ENCODE results near the gene MYRIP. TPM values are rescaled to one million over a fixed set of nuclear protein-coding genes. Genes with fewer than 3 reads are reported as not detected.

The MYRIP gene
- total and polyA plus RNA-seq, 12 donors, result 0.24 to 4.8 (median 1.4) TPM

DNA sequence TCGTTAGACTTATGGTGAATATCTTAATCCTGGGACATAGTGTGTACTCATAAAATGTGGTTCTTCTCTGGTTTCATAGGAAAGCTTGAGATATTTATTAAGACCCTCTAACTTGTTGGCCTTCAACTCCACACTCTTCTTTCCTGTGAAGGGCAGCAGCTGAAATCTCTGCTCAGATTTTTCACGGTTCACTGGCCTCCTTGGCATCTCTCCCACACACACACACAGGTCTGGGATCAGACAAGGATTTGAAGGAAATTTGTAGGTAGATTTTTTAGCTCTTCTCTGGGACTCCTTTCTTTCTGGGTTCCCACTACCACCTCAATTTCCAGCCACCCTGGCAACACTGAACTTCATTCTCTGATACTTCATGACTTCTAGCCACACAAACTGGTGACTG lies 70.2 kb downstream of the MYRIP start:
- Histone ChIP-seq H3K36me3 (replicated peaks in 1 of 2) (no peaks in the 10 kb centered on the region), H3K27me3 (no peaks in the 10 kb centered on the region), H3K27ac (no peak overlapping the region), H3K4me1 (replicated peaks in 1 of 2) (no peaks in the 10 kb centered on the region), H3K9me3 (replicated peaks in 1 of 3) (peaks cover 0 to 4% (median 0%) of the 10 kb centered on the region in 3 donors), H3K4me3 (no peak overlapping the region)
- TF ChIP-seq, protein P1, sequence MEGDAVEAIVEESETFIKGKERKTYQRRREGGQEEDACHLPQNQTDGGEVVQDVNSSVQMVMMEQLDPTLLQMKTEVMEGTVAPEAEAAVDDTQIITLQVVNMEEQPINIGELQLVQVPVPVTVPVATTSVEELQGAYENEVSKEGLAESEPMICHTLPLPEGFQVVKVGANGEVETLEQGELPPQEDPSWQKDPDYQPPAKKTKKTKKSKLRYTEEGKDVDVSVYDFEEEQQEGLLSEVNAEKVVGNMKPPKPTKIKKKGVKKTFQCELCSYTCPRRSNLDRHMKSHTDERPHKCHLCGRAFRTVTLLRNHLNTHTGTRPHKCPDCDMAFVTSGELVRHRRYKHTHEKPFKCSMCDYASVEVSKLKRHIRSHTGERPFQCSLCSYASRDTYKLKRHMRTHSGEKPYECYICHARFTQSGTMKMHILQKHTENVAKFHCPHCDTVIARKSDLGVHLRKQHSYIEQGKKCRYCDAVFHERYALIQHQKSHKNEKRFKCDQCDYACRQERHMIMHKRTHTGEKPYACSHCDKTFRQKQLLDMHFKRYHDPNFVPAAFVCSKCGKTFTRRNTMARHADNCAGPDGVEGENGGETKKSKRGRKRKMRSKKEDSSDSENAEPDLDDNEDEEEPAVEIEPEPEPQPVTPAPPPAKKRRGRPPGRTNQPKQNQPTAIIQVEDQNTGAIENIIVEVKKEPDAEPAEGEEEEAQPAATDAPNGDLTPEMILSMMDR (IDR thresholded peaks at IDR 0.05), result no peak
- TF ChIP-seq POLR2A (IDR thresholded peaks at IDR 0.05), result no peak
- no peak for DNase-seq
- 50 to 67% (median 59%) methylated on average over 2 of the region's 2 CpGs for WGBS, 4 donors
- intact Hi-C loops (cut with DNase I), result no loop called here

DNA sequence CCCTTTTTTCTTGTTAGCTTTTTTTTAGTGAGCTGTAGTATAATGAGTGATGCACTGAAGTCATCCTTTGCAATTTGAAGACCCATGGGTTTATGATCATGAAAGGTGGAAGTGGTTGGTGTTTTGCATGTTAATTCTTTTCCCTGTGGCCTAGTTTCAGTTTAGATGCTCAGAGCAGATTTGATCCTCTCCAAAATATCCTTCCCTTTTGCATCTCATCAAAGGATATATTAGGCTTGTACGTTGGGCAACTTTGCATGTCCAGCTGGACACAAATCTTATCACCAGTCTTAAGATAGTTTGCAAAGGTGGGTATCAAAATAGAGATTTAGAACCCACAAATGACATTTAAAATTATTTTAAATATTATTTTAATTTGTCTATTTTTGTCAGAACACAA lies 72.7 kb downstream of the MYRIP start:
- DNase-seq, result no peak
- no peak for TF ChIP-seq POLR2A (IDR thresholded peaks at IDR 0.05)
- TF ChIP-seq, protein P1 (IDR thresholded peaks at IDR 0.05), result no peak
- Histone ChIP-seq H3K27me3 (no peaks in the 10 kb centered on the region), H3K4me1 (replicated peaks in 1 of 2) (no peaks in the 10 kb centered on the region), H3K4me3 (no peak overlapping the region), H3K36me3 (replicated peaks in 1 of 2) (no peaks in the 10 kb centered on the region), H3K27ac (no peak overlapping the region), H3K9me3 (replicated peaks in 1 of 3) (peaks cover 0 to 4% (median 0%) of the 10 kb centered on the region in 3 donors)
- intact Hi-C loops (cut with DNase I), result no loop called here
- WGBS, 4 donors, result 82 to 91% (median 88%) methylated on average over 1 of the region's 1 CpG

DNA sequence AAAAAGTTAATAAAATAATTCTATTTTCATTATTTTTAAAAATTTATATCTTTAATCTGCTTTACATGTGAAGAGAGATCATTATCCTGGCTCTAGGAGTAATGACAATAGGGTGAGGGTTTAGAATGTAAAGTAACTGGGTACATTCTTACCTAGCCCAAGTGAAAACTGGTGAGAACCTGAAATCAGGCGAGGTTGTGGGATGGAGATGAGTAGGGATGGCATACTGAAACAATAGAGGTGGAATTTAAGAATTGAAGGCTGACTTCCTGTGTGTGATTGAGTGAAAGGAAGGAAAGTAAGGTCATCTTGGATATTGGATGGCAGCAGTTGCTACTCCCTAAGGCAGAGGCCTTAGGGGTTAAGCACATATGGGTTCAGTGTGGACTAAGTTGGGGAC lies 82.7 kb downstream of the MYRIP start:
- Histone ChIP-seq H3K9me3 (replicated peaks in 1 of 3) (no peaks in the 10 kb centered on the region), H3K27ac (no peak overlapping the region), H3K4me3 (no peak overlapping the region), H3K27me3 (no peaks in the 10 kb centered on the region), H3K36me3 (replicated peaks in 1 of 2) (no peaks in the 10 kb centered on the region), H3K4me1 (replicated peaks in 1 of 2) (no peaks in the 10 kb centered on the region)
- no peak for DNase-seq
- TF ChIP-seq, protein P1 (IDR thresholded peaks at IDR 0.05), result no peak
- TF ChIP-seq POLR2A (IDR thresholded peaks at IDR 0.05), result no peak
- 66 to 88% (median 70%) methylated on average over 1 of the region's 1 CpG for WGBS, 4 donors
- intact Hi-C loops (cut with DNase I), result no loop called here

- no peak overlapping the region for H3K4me3 ChIP-seq
- H3K27me3 ChIP-seq, result no peaks in the 10 kb centered on the region
- no peak overlapping the region for H3K27ac ChIP-seq
- intact Hi-C loops (cut with DNase I), result no loop called here
- 84 to 96% (median 94%) methylated on average over 2 of the region's 2 CpGs for WGBS, 4 donors
- H3K36me3 ChIP-seq (replicated peaks in 1 of 2), result no peaks in the 10 kb centered on the region
- no peak for TF ChIP-seq POLR2A (IDR thresholded peaks at IDR 0.05)
- TF ChIP-seq, protein P1 (IDR thresholded peaks at IDR 0.05), result no peak
- H3K4me1 ChIP-seq (replicated peaks in 1 of 2), result no peaks in the 10 kb centered on the region
- DNase-seq, result no peak
- no peaks in the 10 kb centered on the region for H3K9me3 ChIP-seq (replicated peaks in 1 of 3)
Observed at GRCh38 chr3:39896184-39896583, 86.8 kb downstream of the MYRIP start.

Measured in adrenal gland (tissue), 12 donors.